T-helper 17 cell (primary cell): ENCODE results near the gene ERFE. TPM values are rescaled to one million over a fixed set of nuclear protein-coding genes. Genes with fewer than 3 reads are reported as not detected.

Experiments used
- ATAC-seq: fragments of 150-1000 bp; cut with Tn5 transposase; 2 replicates; pipeline ENCODE4 v1.10.0; 2021; ENCODE audit warnings: mild to moderate bottlenecking, moderate library complexity
- DNase-seq, 3 donors: peaks; one replicate each; pipeline versions ENCODE4 v3.0.0 to v3.0.0-alpha.2; 2020 to 2021
- H3K9me3 ChIP-seq: one replicate; pipeline ENCODE4 v1.7.0; 2013; ENCODE audit warnings: low read length, mild to moderate bottlenecking; ENCODE audit not compliant: control insufficient read depth, poor library complexity, severe bottlenecking
- H3K27ac Mint-ChIP-seq: one replicate; pipeline ENCODE4 v1.8.0; 2022; ENCODE audit warnings: mild to moderate bottlenecking, moderate library complexity, mixed read lengths
- H3K27me3 Mint-ChIP-seq: one replicate; pipeline ENCODE4 v1.8.0; 2022; ENCODE audit warnings: mixed read lengths
- H3K36me3 Mint-ChIP-seq: one replicate; pipeline ENCODE4 v1.8.0; 2022; ENCODE audit warnings: low read depth, mixed read lengths
- H3K4me1 Mint-ChIP-seq: one replicate; pipeline ENCODE4 v1.8.0; 2022; ENCODE audit warnings: mild to moderate bottlenecking, mixed read lengths
- H3K4me3 Mint-ChIP-seq: one replicate; pipeline ENCODE4 v1.8.0; 2022; ENCODE audit warnings: mild to moderate bottlenecking, moderate library complexity, mixed read lengths
- total RNA-seq, 4 donors: library from RNA in 2 of 4; stranded (reverse) in 2 of 4; gene quantifications; one replicate each; pipeline ENCODE4 v1.2.3 and lab custom pipeline; 2022 to 2026

ERFE gene
- total RNA-seq, 2 donors from 2014 or later, result not detected

DNA sequence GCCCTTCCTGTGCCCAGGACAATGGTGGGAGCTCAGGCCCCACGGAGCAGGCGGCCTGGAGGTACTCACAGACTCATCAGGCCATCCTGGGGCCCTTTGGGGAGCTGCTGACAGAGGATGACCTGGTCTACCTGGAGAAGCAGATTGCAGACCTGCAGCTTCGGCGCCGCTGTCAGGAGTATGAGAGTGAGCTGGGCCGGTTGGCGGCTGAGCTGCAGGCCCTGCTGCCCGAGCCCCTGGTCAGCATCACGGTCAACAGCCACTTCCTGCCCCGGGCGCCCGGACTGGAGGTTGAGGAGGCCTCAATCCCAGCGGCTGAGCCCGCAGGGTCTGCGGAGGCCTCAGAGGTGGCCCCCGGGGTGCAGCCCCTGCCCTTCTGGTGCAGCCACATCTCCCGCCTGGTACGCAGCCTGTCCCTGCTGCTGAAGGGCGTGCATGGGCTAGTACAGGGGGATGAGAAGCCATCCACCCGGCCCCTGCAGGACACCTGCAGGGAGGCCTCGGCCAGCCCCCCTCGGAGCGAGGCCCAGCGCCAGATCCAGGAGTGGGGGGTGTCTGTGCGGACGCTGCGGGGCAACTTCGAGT is 28.6 kb upstream of the ERFE start:
- Mint-ChIP-seq H3K27me3 (no peaks in the 10 kb centered on the region), H3K36me3 (no peaks in the 10 kb centered on the region), H3K4me3 (no peak overlapping the region), H3K27ac (no peak overlapping the region), H3K4me1 (peaks cover 5% of the 10 kb centered on the region)
- no peaks in the 10 kb centered on the region for H3K9me3 ChIP-seq
- ATAC-seq, result no peak
- peak in 1 of 3 donors; percentile 3 for DNase-seq

DNA sequence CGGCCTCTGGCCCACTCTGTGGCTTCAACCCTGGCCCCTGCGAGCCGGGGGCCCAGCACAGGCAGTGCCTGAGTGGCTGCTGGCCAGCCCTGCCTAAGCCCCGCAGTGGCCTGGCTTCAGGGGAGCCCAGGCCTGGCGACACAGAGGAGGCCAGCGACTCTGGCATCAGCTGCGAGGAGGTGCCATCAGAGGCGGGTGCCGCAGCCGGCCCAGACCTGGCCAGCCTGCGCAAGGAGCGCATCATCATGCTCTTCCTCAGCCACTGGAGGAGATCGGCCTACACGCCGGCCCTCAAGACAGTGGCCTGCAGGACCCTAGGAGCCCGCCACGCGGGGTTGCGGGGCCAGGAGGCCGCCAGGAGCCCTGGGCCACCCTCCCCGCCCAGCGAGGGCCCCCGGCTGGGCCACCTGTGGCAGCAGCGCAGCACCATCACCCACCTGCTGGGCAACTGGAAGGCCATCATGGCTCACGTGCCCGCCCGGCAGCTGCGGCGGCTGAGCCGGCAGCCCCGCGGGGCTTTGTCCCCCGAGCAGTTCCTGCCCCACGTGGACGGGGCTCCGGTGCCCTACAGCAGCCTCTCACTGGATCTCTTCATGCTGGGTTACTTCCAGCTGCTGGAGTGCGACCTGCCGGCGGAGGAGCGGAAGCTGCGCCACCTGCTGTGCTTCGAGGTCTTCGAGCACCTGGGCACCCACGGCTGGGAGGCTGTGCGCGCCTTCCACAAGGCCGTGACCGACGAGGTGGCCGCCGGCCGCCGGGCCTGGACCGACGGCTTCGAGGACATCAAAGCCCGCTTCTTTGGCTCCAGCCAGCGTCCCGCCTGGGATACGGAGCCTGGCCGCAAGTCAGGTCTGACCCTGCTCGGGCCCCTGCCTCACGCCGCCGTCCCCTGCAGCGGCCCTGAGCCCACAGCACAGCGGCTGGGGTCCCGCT is 27.8 kb upstream of the ERFE start:
- H3K36me3 Mint-ChIP-seq, result no peaks in the 10 kb centered on the region
- no peak overlapping the region for H3K4me3 Mint-ChIP-seq
- H3K27me3 Mint-ChIP-seq, result no peaks in the 10 kb centered on the region
- no peaks in the 10 kb centered on the region for H3K9me3 ChIP-seq
- DNase-seq (no peak), ATAC-seq (no peak)
- H3K27ac Mint-ChIP-seq, result no peak overlapping the region
- peaks cover 5% of the 10 kb centered on the region for H3K4me1 Mint-ChIP-seq

DNA sequence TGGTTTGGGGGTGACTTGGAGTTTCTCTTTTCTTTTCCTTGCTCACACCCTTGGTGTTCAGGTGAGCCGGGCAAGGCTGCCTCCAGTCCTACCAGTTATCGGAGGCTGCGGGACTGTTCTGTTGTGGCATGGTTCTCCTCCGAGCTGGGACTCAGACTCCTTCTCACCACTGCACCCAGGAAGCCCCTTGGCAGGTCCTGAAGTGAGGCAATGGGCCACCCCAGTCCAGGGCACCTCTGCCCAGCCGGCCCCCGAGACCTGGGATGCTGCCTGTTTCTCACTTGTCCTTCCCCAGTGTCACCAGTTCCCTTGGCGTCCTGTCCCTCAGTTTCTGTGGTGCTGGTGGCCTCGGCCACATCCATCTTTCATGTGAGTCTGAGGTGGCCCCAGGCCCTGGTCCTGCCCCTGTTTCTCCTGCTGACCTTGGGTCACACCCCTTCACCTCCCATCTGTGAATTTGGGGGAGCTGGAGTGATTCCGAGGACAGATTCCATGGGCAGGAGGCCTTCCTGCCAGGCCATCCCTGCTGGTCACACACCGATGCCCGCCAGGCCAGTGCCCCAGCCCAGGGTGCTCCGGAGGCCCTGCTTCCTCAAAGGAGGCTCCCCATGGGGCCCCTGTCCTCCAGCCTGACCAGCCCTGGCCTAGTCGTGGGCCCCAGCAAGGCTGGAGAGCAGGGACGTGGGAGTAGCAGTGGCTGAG is 26.9 kb upstream of the ERFE start:
- no peaks in the 10 kb centered on the region for H3K9me3 ChIP-seq
- no peak overlapping the region for H3K4me3 Mint-ChIP-seq
- H3K27me3 Mint-ChIP-seq, result no peaks in the 10 kb centered on the region
- no peak overlapping the region for H3K27ac Mint-ChIP-seq
- ATAC-seq (no peak), DNase-seq (no peak)
- H3K36me3 Mint-ChIP-seq, result no peaks in the 10 kb centered on the region
- H3K4me1 Mint-ChIP-seq, result peaks cover 5% of the 10 kb centered on the region

DNA sequence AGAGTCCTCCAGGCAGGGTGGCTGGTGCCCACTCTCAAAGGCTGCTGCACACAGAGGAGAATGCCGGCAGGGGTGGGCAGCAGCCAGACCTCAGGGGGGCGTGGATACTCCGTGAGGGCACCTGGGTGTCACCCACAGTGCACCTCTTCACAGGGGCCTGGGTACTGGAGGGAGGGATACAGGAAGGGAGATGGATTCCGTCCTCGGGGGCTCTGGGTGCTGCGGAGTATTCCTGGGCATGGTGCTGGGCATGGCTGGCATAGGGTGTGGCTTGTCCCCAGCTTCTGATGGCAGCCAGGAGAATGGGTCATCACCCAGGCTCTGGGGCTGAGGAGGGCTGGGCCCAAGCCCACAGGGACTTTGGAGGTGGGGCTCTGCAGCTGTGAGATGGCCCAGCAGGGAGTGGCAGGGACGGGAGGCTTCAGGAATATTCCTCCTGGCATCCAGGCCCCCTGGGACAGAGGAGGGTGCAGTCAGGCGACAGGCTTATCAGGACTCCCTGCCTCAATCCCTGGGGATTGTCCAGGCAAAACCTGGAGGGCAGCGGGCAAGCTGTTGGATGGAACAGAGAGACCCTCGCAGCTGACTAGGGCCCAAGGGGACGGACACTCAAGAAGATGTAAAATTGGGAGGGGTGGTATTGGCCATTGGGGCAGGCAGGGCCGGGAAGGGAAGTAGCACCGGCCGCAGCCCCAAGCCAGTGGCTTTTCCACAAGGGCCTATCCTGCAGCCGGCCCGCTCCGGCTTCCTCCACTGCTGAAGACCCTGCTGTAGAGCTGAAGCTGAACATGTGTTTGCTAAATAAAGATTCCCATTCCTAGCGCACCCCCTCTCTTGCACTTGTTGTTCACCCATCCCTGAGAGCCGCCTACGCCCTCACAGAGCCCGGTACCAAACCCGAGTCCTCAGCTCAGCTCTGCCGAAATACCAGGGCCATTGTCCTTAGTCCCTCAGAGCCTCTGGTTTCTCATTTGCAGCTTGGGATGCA is 26.0 kb upstream of the ERFE start:
- Mint-ChIP-seq H3K27ac (no peak overlapping the region), H3K4me1 (peaks cover 3% of the 10 kb centered on the region), H3K4me3 (no peak overlapping the region), H3K27me3 (no peaks in the 10 kb centered on the region), H3K36me3 (no peaks in the 10 kb centered on the region)
- no peaks in the 10 kb centered on the region for H3K9me3 ChIP-seq
- DNase-seq, result peak in 1 of 3 donors; percentile 7
- ATAC-seq, result no peak

DNA sequence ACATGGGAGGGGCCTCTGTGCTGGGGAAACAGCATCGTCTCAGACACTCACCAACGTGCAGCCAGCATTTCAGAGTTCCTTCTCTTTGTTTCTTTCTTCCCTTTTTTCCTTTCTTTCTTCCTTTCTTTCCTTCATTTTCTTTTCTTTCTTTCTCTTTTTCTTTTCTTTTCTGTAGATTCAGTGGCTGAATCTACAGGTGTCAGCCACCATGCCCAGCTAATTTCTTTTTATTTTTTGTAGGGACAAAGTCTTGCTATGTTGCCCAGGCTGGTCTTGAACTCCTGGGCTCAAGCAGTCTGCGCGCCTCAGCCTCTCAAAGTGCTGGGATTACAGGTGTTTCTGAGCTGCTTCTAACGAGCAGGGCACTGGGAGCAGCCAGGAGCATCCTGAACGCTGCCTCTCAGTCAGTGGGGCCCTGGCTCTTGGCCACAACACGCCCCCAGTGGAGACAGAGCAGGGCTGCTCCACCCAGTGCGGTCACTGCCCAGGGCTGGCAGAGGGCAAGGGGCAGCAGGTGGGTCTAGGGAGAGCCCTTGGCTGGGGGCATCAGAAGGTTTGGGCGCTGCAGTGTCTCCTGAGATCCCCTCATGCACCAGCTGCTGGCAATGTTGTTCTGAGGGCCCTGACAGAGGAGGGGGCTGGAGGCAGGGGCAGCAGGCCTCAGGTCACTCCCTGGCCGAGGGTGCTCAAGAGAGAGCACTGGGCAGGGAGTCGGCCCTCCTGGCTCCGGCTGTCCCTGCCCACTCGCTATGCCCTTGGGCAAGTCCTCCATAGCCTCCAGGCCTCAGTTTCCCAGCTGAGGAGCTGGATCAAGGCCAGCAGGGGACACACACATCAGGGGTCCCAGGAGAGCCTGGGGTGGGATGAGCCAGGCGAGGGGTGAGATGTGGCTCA is 25.0 kb upstream of the ERFE start:
- H3K4me3 Mint-ChIP-seq, result no peak overlapping the region

DNA sequence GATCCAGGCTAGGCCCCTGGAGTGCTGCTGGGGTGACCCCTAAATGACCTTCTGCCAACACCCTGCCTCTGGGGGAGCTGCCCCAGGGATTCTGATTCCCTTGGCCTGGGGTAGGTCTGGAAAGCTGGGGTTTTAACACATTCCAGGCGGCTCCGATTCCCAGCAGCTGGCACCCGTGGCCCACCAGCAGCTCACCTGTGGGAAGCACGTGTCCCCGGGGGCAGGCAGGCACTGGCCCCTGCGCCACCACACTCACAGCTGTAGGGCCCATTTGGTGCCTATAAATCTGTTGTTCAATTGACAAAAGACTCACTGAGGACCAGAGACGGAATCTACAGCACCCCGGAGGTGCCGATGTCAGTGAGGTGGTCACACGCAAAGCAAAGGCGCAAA is 24.4 kb upstream of the ERFE start:
- no peaks in the 10 kb centered on the region for H3K9me3 ChIP-seq
- peak overlapping the region; percentile 19 for H3K27ac Mint-ChIP-seq
- H3K4me1 Mint-ChIP-seq, result peaks cover 3% of the 10 kb centered on the region
- no peaks in the 10 kb centered on the region for H3K27me3 Mint-ChIP-seq
- no peaks in the 10 kb centered on the region for H3K36me3 Mint-ChIP-seq
- ATAC-seq (no peak), DNase-seq (no peak)
- no peak overlapping the region for H3K4me3 Mint-ChIP-seq

More for the DNA sequence above, 25.0 kb upstream of the ERFE start:
- Mint-ChIP-seq H3K4me1 (peaks cover 3% of the 10 kb centered on the region), H3K27me3 (no peaks in the 10 kb centered on the region), H3K27ac (no peak overlapping the region), H3K36me3 (no peaks in the 10 kb centered on the region)
- no peaks in the 10 kb centered on the region for H3K9me3 ChIP-seq
- peak in 1 of 3 donors; percentile 9 for DNase-seq
- ATAC-seq, result no peak

DNA sequence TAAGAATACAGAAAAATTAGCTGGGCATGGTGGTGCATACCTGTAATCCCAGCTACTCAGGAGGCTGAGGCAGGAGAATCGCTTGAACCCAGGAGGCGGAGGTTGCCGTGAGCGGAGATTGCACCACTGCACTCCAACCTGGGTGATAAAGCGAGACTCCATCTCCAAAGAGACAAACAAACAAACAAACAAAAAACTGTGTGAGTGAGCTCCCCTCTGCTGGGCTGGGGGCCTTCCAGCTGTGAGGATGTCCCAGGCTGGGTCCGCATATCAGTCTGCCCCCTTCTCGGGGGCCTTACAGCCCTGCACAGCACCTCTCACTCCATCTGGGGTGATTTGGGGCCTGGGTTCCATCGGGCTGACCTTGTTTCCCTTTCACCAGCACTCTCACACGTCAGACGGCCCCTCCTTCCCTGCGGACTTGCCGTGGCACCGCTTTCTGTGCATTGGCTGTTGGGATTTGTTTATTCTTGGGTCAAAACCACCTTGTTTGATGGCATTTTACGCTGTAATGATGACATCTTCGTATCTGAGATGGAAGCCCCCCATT is 23.1 kb upstream of the ERFE start:
- no peaks in the 10 kb centered on the region for H3K36me3 Mint-ChIP-seq
- H3K27ac Mint-ChIP-seq, result no peak overlapping the region
- H3K4me1 Mint-ChIP-seq, result peaks cover 3% of the 10 kb centered on the region
- DNase-seq (no peak), ATAC-seq (no peak)
- no peaks in the 10 kb centered on the region for H3K27me3 Mint-ChIP-seq
- no peaks in the 10 kb centered on the region for H3K9me3 ChIP-seq
- H3K4me3 Mint-ChIP-seq, result no peak overlapping the region

DNA sequence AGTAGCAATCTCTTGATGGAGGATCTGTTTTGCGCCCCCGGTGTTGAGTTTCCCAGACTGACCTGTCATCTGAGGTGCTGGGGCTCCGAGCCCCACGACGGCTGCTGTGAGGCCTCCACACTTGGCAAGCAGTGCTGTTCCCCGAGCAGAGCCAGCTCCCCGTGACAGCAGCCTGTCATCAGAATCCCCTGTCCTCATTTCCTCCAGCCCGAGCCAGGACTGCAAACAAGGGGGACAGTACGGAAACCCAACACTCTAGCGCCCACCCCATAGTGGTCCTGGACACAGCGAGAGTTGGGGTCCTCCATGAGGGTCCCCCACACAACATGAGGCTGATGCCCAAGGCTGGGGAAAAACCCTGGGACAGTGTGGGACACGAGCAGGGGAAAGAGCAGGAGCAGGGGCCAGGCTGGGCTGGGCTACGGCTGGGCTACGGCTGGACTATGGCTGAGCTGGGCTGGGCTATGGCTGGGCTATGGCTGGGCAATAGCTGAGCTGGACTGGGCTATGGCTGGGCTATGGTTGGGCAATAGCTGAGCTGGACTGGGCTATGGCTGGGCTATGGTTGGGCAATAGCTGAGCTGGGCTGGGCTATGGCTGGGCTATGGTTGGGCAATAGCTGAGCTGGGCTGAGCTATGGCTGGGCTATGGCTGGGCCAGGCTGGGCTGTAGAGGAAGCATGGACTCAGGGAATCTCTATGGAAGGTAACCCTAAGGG is 21.8 kb upstream of the ERFE start:
- no peak overlapping the region for H3K4me3 Mint-ChIP-seq
- peak; percentile 16 for ATAC-seq
- DNase-seq, result no peak

DNA sequence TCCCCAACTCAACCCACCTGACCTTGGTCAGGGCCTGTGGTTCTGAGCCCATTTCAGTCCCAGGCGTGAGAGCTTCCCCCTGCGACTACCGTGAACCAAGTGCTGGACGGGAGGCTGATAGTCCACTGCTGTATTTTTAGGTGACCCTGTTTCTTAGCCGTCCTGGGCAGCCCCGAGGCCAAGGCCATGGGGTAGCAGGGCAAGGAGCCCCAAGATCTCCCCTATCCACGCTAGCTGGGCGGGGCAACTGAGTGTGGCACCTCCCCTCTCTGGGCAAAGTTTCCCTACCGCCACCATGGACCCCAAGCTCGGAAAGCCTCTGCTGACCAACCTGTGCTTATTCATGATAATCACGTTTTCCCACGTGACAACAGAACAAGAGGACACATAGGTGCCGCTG is 20.9 kb upstream of the ERFE start:
- Mint-ChIP-seq H3K4me1 (peaks cover 7% of the 10 kb centered on the region), H3K36me3 (no peaks in the 10 kb centered on the region), H3K4me3 (no peak overlapping the region), H3K27me3 (no peaks in the 10 kb centered on the region), H3K27ac (no peak overlapping the region)
- ATAC-seq (no peak), DNase-seq (no peak)
- no peaks in the 10 kb centered on the region for H3K9me3 ChIP-seq

More for the DNA sequence above, 21.8 kb upstream of the ERFE start:
- H3K9me3 ChIP-seq, result no peaks in the 10 kb centered on the region
- Mint-ChIP-seq H3K27me3 (no peaks in the 10 kb centered on the region), H3K36me3 (no peaks in the 10 kb centered on the region), H3K27ac (no peak overlapping the region), H3K4me1 (peaks cover 7% of the 10 kb centered on the region)

DNA sequence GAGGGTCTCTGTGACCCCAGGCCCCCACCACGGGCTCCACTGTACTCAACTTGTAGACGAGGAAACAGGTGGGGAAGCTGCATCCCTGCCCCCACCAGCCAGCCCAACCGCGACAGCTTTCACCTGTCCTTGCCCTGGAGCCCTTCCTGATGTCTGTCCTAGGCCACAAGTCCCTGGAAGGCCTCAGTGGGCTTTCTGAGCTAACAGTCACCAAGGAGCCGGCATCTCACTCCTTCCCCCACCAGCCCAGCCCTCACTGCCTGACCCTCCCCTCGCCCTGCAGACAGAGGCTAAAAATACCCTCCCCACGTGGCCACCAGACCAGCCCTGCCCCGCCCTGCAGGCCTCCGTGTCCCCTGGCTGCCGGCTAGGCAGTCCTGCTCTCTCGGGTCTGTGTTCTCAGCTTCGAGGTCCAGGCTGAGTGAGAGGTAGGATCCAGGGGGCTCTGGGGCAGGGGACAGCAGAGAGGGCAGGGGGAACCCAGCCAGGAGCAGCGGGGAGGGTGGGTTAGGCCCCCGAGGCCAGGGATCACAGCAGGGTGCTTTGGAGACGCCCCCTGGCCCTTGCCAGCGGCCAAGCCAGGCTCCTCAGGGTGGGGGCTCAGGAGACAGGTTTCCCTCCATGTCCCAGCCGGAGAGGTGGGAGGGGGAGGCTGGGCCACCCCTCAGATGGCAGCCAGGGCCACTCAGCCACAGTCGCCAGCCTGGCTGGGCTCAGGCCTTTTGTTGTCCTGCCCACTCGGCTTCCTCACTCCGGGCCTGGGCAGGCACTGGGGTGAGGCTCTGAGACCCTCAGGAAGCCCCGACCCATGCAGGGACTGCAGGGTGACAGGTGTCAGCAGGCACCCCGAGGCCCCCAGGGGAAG is 20.2 kb upstream of the ERFE start, which contains the start of gene KLHL30:
Gene KLHL30, plus strand, starts transcription at position 338 of the 865 bp plus-strand sequence. CDS start 2,087 bp downstream, outside the sequence.
- Mint-ChIP-seq H3K27ac (no peak within 1 kb of the TSS), H3K4me3 (no peak within 1 kb of the TSS), H3K27me3 (no peaks in the 10 kb centered on the region), H3K4me1 (peaks cover 5% of the 10 kb centered on the region), H3K36me3 (no peaks in the 10 kb centered on the region)
- ATAC-seq, result no peak
- H3K9me3 ChIP-seq, result no peaks in the 10 kb centered on the region
- no peak for DNase-seq
